ENCODE results near the gene CNDP1.

Gene CNDP1

GRCh38 chr18:74501386-74501785 is 32.9 kb upstream of the CNDP1 start:
- peaks cover 72% of the 10 kb centered on the region for H3K36me3 ChIP-seq
- DNase-seq: no peak
- no peak overlapping the region for H3K27ac ChIP-seq
- TF ChIP-seq CTCF (IDR thresholded peaks at IDR 0.05; ENCODE audit: low read depth, low read length): no peak
- H3K4me3 ChIP-seq (ENCODE audit: low read depth, low read length): no peak overlapping the region
- H3K27me3 ChIP-seq (ENCODE audit: insufficient read depth, low read depth, severe bottlenecking): no peaks in the 10 kb centered on the region
- H3K9me3 ChIP-seq (ENCODE audit: severe bottlenecking): no peaks in the 10 kb centered on the region

GRCh38 chr18:74503137-74503536 is 31.2 kb upstream of the CNDP1 start:
- H3K27me3 ChIP-seq (ENCODE audit: insufficient read depth, low read depth, severe bottlenecking): no peaks in the 10 kb centered on the region
- H3K4me3 ChIP-seq (ENCODE audit: low read depth, low read length): no peak overlapping the region
- no peak for TF ChIP-seq CTCF (IDR thresholded peaks at IDR 0.05; ENCODE audit: low read depth, low read length)
- DNase-seq: no peak
- H3K9me3 ChIP-seq (ENCODE audit: severe bottlenecking): no peaks in the 10 kb centered on the region
- H3K36me3 ChIP-seq: peaks cover 80% of the 10 kb centered on the region
- H3K27ac ChIP-seq: no peak overlapping the region

- H3K27ac ChIP-seq: no peak overlapping the region
- peaks cover 89% of the 10 kb centered on the region for H3K36me3 ChIP-seq
- TF ChIP-seq CTCF (IDR thresholded peaks at IDR 0.05; ENCODE audit: low read depth, low read length): no peak
- no peaks in the 10 kb centered on the region for H3K27me3 ChIP-seq (ENCODE audit: insufficient read depth, low read depth, severe bottlenecking)
- no peaks in the 10 kb centered on the region for H3K9me3 ChIP-seq (ENCODE audit: severe bottlenecking)
- DNase-seq: no peak
- H3K4me3 ChIP-seq (ENCODE audit: low read depth, low read length): no peak overlapping the region
Measured at GRCh38 chr18:74505776-74506175, 28.5 kb upstream of the CNDP1 start.

- H3K27me3 ChIP-seq (ENCODE audit: insufficient read depth, low read depth, severe bottlenecking): no peaks in the 10 kb centered on the region
- H3K27ac ChIP-seq: peak overlapping the region; percentile 10; the same call in 1 of the 2 replicates
- H3K36me3 ChIP-seq: peaks cover 89% of the 10 kb centered on the region
- no peaks in the 10 kb centered on the region for H3K9me3 ChIP-seq (ENCODE audit: severe bottlenecking)
- no peak for DNase-seq
- TF ChIP-seq CTCF (IDR thresholded peaks at IDR 0.05; ENCODE audit: low read depth, low read length): no peak
- no peak overlapping the region for H3K4me3 ChIP-seq (ENCODE audit: low read depth, low read length)
Measured at GRCh38 chr18:74506448-74507084, 27.7 kb upstream of the CNDP1 start.

- TF ChIP-seq CTCF (IDR thresholded peaks at IDR 0.05; ENCODE audit: low read depth, low read length): no peak
- Histone ChIP-seq H3K9me3 (ENCODE audit: severe bottlenecking) (no peaks in the 10 kb centered on the region), H3K4me3 (ENCODE audit: low read depth, low read length) (no peak overlapping the region), H3K27me3 (ENCODE audit: insufficient read depth, low read depth, severe bottlenecking) (no peaks in the 10 kb centered on the region), H3K36me3 (peaks cover 88% of the 10 kb centered on the region), H3K27ac (no peak overlapping the region)
- no peak for DNase-seq
Measured at GRCh38 chr18:74507097-74507881, 27.0 kb upstream of the CNDP1 start.

Measured in WERI-Rb-1 (cell line).